Limb (tissue), 2 donors: ENCODE measurements around the gene ACSS3.
"Not testable (repeated sequence)": the region's sequence is repeated elsewhere in the genome, so short reads cannot be mapped to it uniquely, and the experiment has no call there.

Experiments
- DNase-seq, 2 donors: peaks; one replicate each; pipeline ENCODE4 v3.0.0-alpha.2; 2016; ENCODE audit errors: extremely low spot score in 2 of 2

The ACSS3 gene, protein sequence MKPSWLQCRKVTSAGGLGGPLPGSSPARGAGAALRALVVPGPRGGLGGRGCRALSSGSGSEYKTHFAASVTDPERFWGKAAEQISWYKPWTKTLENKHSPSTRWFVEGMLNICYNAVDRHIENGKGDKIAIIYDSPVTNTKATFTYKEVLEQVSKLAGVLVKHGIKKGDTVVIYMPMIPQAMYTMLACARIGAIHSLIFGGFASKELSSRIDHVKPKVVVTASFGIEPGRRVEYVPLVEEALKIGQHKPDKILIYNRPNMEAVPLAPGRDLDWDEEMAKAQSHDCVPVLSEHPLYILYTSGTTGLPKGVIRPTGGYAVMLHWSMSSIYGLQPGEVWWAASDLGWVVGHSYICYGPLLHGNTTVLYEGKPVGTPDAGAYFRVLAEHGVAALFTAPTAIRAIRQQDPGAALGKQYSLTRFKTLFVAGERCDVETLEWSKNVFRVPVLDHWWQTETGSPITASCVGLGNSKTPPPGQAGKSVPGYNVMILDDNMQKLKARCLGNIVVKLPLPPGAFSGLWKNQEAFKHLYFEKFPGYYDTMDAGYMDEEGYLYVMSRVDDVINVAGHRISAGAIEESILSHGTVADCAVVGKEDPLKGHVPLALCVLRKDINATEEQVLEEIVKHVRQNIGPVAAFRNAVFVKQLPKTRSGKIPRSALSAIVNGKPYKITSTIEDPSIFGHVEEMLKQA

DNA sequence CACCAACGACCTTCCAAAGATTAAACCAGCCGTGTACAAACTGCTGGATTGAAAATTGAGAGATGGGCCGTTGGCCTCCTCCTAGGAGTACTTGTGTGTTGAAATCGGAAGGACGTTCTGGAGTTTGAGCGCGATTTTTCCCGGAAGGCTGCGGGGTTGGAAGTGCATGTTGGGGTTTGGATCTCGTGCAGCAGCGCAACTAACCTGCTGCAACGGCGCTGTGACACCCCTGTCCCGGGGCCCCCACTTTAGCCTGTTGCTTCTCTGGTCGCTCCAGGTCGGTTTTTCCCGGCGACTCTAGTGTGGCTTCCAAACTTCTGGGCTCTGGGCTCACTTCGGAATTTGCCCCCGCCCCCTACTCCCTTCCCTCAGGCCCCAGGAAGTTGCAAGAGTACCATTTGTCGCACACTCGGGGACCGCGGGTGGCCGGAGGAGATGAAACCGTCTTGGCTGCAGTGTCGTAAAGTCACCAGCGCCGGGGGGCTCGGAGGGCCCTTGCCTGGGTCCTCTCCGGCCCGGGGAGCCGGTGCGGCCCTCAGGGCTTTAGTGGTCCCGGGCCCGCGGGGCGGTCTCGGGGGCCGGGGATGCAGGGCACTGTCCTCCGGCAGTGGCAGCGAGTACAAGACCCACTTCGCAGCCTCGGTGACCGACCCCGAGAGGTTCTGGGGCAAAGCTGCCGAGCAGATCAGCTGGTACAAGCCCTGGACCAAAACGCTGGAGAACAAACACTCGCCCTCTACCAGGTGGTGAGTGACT lies at the start of gene ACSS3:
ACSS3 (plus strand) TSS at position 394 of the 756 bp plus-strand sequence; CDS start at position 436, 42 bp downstream.
- DNase-seq: peak; percentile 62 to 73

DNA sequence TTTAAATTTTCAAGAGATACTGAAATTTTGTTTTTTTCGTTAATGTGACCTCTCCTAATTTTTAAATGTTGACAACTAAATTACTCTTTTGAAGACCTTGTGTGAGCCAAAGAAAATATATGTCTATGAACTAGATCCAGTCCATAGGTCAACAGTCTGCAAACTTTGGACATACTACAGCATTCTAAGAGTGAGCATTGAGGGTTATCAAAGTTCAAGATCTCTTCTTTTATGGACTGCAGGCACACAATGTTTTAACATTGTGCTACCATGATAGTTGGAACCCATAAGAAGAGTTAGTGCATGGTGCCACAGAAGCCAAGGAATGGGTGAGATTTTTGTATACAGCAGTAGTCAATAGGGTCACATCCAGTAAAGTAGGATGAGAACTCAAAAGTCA lies 43.0 kb upstream of the ACSS3 start:
- DNase-seq: no peak

GRCh38 chr12:81039231-81039630 lies 38.6 kb upstream of the ACSS3 start:
- DNase-seq: no peak

DNA sequence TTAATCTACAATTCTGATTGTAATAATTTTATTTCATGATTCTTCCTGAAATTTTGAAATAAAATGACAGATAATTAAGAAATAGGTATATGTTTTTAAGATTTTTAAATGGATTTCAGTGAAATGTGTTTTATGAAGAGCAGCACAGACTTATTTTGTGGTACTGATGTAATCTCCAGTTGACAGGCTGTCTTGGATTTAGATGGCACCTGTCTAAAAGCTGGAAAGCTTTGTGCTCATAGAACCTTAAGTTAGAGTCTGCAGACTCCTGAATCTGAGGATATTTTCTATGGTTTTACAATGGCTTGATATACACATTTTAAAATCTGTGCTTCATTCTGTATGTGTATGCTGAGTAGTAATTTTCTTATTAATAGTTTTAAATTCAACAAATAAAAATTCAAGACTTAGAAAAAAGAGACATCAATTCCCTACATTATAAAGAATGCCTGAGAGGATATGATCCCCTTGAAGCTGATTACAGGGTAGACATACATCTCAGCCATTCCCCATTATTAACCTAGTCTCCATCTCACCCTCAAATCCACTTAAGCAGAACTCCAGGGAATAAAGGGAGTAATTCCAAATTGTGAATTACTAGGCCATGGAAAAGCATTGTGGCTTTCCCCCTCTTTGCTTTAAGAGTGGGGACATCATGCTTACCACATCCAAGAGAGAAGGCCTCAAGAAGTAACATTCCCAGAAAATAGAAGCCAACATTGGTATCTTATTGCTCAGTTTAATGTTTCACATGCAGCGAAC lies 33.7 kb upstream of the ACSS3 start:
- DNase-seq: no peak

DNA sequence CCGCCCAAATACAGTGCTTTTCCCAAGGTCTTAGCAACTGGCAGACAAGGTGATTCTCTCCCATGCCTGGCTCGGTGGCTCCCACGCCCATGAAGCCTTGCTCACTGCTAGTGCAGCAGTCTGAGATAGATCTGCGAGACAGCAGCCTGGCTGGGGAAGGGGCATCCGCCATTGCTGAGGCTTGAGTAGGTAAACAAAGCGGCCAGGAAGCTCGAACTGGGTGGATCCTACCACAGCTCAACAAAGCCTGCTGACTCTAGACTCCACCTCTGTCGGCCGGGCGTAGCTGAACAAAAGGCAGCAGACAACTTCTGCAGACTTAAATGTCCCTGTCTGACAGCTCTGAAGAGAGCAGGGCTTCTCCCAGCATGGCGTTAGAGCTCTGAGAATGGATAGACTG lies 12.9 kb upstream of the ACSS3 start:
- DNase-seq: not testable (repeated sequence)

DNA sequence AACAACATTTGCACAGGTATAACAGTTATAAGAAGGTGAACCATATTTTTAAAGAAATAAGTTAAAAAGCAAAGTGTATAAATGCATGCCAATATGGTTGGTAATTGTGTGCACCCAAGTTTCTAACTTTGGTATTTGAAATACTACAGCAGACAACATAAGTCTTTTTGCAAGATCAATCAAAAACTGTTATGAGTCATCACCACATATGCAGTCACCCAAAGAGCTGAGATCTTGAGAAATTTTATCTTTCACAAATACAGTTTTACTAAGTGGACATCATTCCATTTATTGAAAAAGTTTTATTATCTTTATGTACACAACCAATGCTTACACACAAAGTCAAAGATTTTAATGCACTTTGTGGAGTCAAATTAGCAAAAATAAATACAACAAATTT lies 7.0 kb upstream of the ACSS3 start:
- no peak for DNase-seq

DNA sequence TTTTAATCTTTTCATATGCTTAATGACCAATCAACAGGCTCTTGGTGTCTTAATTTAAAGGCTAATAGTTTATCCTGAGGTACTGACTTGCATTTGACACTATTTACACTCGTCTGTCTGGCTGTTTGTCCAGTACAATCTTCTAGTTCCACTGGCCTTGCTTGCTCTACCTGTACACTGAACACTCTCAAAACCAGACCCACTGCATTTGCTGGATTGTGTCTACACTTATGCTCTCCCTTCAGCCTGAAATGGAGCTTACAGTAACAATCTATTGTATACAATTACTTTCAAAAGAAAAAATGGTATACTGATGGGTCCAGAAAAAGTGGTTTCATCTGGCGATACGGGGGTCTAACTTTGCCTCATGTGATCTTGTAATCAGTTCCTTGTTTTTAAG lies 2.3 kb upstream of the ACSS3 start:
- no peak for DNase-seq

DNA sequence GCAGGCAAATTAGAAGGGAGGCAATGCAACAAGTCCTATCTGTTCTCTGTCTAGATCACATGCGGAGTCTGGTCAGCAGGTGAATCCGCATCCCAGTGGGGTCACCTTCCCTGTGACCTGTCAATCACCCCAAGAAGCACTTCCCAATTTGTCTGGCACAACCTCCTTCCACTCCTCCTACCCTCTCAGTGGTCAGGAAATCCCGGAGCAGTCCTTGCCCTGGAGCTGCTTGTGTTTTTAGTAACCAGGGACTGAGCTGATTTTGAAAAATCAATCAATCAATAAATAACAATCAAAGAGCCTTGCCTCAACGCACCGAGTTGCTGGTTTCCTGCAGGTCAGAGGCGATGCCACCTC lies 572 bp upstream of the ACSS3 start:
- DNase-seq: peak in 1 of 2 donors; percentile 48

- peak in 1 of 2 donors; percentile 40 for DNase-seq
Measured at GRCh38 chr12:81078469-81079196, 754 bp downstream of the ACSS3 start.

GRCh38 chr12:81079280-81080076 lies 1.6 kb downstream of the ACSS3 start:
- DNase-seq: no peak

GRCh38 chr12:81080431-81080983 lies 2.6 kb downstream of the ACSS3 start:
- DNase-seq: no peak

- DNase-seq: no peak
Measured at GRCh38 chr12:81081726-81082125, 3.8 kb downstream of the ACSS3 start.

DNA sequence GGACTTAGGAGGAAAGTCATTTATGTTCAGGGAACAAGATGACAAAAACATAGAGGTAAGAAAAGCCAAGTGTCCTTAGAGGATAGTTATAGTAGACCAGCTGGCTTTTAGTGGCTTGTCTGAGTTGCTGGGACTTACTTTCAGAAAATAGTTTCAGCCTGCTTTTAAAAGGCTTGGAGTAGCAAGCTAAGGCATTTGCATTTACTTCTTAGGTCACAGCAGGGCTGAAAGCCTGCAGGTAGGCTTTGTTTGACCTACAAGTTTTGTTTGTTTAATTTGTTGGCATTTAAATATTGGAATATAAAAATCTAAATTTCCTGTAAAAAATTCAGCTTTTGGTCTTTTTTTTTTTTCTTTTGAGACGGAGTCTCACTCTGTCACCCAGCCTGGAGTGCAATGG lies 5.1 kb downstream of the ACSS3 start:
- DNase-seq: no peak

- DNase-seq: no peak
Measured at GRCh38 chr12:81083906-81084513, 6.1 kb downstream of the ACSS3 start.

DNA sequence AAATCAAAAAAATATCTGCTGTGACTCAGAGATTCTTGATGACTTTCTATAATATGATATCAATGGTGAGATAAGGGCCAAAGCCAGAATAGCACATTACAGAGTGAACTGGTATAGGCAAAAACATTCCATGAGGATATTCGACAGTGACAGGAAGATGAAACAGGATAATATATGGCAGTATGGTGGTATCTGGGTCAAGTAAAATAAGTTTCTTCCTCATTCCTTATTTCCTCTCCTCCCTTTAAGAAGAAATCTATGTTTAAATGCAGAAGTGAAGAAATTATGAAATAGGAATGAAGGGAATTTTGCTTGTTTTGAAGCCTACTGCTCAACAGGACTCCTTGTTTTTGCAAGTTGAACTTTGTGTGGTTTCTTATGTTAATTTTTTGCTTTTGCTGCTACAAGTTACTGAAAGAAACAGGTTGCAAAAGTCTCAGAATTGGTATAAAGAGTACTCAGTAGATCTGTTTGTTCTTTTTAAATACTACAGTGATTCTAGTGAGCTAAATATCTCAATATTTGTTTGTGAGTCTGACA lies 7.0 kb downstream of the ACSS3 start:
- DNase-seq: no peak

- no peak for DNase-seq
Measured at GRCh38 chr12:81085832-81086231, 8.0 kb downstream of the ACSS3 start.

- DNase-seq: no peak
Measured at GRCh38 chr12:81086342-81086741, 8.5 kb downstream of the ACSS3 start.

DNA sequence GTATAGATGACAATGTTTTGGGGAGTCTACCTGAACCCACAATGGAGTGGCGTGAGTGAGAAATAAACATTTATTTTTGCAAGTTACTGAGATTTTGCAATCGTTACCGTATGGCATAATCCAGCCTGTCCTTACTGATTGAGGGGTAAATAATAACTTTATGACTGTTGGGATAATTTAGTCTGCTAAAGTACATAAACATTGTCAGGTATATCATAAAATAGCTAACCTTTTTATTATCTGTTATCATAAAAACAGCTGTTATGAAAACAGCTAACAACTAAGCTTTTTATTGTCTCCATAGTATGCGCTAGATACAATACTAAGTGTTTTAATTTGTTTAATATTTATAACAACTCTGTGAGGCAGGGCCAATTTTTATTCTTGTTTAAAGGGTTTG lies 10.3 kb downstream of the ACSS3 start:
- no peak for DNase-seq

DNA sequence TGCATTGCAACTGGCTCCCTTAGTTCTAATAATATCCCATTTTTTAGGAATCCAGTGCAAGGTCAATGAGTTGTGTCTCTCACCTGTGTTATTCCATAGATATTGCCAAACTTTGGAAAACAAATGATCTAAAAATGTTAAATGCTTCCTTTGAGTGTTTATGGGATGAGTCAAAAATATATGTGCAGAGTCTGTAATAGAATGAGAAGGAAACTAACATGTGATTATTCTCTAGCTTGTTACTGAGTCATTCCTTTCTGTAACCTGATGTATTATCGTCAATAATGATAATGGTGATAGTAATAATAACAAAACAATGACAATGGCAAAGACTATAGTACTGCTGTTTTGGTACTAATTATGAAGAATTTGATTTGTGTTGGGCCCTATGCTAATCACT lies 11.5 kb downstream of the ACSS3 start:
- no peak for DNase-seq
